Osteocyte (in vitro differentiated cells): ENCODE data around the gene DOCK1. TPM values are rescaled to one million over a fixed set of nuclear protein-coding genes. Genes with fewer than 3 reads are reported as not detected.

Source experiments
- DNase-seq: peaks from one replicate; pipeline ENCODE4 v3.0.0; 2021; ENCODE audit warnings: mixed read lengths; ENCODE audit not compliant: unreplicated experiment; ENCODE audit errors: extremely low spot score
- H3K27ac Mint-ChIP-seq: one replicate; pipeline ENCODE4 v1.8.0; 2021; ENCODE audit warnings: mild to moderate bottlenecking, mixed read lengths; ENCODE audit not compliant: unreplicated experiment
- H3K27me3 Mint-ChIP-seq: one replicate; pipeline ENCODE4 v1.8.0; 2021; ENCODE audit warnings: mixed read lengths; ENCODE audit not compliant: unreplicated experiment
- H3K36me3 Mint-ChIP-seq: one replicate; pipeline ENCODE4 v1.8.0; 2021; ENCODE audit warnings: mixed read lengths; ENCODE audit not compliant: unreplicated experiment
- H3K4me1 Mint-ChIP-seq: one replicate; pipeline ENCODE4 v1.8.0; 2021; ENCODE audit warnings: mixed read lengths; ENCODE audit not compliant: unreplicated experiment
- H3K4me3 Mint-ChIP-seq: one replicate; pipeline ENCODE4 v1.8.0; 2021; ENCODE audit warnings: mild to moderate bottlenecking, moderate library complexity, mixed read lengths; ENCODE audit not compliant: unreplicated experiment
- H3K9me3 Mint-ChIP-seq: one replicate; pipeline ENCODE4 v1.8.0; 2021; ENCODE audit warnings: mixed read lengths; ENCODE audit not compliant: unreplicated experiment
- total RNA-seq: library from RNA; stranded (reverse); gene quantifications from 2 replicates; pipeline ENCODE4 v1.2.1, GENCODE V29; 2021
- TF ChIP-seq, protein P1 (sequence below): fragments of 200-600 bp; sonication (generic); IDR thresholded peaks from 2 replicates; pipeline ENCODE4 v1.5.0; 2021; ENCODE audit warnings: antibody characterized with exemption, mild to moderate bottlenecking, moderate library complexity

DOCK1 gene
- total RNA-seq, 1 donor from 2014 or later: 66.3 TPM

- TF ChIP-seq, protein P1, sequence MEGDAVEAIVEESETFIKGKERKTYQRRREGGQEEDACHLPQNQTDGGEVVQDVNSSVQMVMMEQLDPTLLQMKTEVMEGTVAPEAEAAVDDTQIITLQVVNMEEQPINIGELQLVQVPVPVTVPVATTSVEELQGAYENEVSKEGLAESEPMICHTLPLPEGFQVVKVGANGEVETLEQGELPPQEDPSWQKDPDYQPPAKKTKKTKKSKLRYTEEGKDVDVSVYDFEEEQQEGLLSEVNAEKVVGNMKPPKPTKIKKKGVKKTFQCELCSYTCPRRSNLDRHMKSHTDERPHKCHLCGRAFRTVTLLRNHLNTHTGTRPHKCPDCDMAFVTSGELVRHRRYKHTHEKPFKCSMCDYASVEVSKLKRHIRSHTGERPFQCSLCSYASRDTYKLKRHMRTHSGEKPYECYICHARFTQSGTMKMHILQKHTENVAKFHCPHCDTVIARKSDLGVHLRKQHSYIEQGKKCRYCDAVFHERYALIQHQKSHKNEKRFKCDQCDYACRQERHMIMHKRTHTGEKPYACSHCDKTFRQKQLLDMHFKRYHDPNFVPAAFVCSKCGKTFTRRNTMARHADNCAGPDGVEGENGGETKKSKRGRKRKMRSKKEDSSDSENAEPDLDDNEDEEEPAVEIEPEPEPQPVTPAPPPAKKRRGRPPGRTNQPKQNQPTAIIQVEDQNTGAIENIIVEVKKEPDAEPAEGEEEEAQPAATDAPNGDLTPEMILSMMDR: no peak
- Mint-ChIP-seq H3K36me3 (peaks cover 12% of the 10 kb centered on the region), H3K27ac (no peak overlapping the region), H3K9me3 (peaks cover 8% of the 10 kb centered on the region), H3K4me3 (no peak overlapping the region), H3K4me1 (no peaks in the 10 kb centered on the region), H3K27me3 (no peaks in the 10 kb centered on the region)
- DNase-seq: no peak
Observed at GRCh38 chr10:127176649-127177048, 271.4 kb downstream of the DOCK1 start.

DNA sequence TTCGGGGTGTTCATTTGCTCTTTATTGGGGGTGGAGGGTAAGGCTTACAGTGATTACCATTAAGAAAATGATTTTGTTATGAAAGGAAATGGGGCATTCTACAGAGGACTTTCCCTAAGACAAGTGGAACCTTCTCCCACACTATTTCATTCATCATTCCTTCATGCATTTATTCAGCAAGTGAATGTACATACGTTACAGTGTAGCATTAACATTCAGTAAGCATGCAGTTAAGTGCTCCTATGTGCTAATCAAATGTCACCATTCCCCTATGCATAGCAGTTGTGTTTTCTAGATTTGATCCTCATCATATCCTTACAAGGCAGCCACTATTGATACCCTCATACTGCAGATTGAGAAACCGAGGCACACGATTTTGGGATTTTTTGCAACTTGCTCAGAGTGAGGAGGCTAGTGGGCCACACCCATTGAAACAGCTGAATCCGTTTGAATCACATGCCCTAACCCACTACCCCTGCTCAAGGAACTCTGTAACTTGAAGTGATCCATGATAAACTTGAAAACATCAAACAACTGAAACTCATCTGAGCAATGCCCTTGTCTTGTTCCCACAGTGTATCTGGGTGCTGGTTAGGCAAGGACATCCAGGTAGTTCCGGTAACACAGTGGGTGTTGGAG lies 274.5 kb downstream of the DOCK1 start:
- no peak for DNase-seq
- Mint-ChIP-seq H3K27ac (no peak overlapping the region), H3K36me3 (peaks cover 20% of the 10 kb centered on the region), H3K9me3 (peaks cover 11% of the 10 kb centered on the region), H3K27me3 (no peaks in the 10 kb centered on the region), H3K4me3 (no peak overlapping the region), H3K4me1 (no peaks in the 10 kb centered on the region)
- TF ChIP-seq, protein P1: no peak

DNA sequence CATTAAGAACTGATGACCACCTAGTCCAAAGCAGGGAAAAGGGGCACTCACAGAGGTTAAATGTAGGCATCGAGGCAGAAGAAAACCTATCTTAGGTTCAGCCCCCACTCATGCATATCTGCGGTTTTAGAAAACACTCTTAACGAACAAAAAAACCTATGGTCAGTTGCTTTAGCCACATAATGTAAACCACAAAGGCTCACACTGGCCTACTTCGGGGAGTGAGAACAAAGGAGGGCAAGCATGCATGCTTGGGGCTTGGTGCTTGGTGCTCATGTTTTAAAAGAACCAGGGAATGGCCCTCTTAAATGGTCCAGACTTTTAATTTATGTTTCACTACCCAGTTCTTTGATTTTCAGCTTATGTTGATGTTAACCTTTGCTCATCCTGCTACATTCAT lies 276.9 kb downstream of the DOCK1 start:
- H3K9me3 Mint-ChIP-seq: peaks cover 16% of the 10 kb centered on the region
- no peak overlapping the region for H3K27ac Mint-ChIP-seq
- TF ChIP-seq, protein P1: no peak
- no peak for DNase-seq
- no peak overlapping the region for H3K4me3 Mint-ChIP-seq
- H3K27me3 Mint-ChIP-seq: no peaks in the 10 kb centered on the region
- peaks cover 3% of the 10 kb centered on the region for H3K4me1 Mint-ChIP-seq
- H3K36me3 Mint-ChIP-seq: peaks cover 22% of the 10 kb centered on the region

- peaks cover 7% of the 10 kb centered on the region for H3K4me1 Mint-ChIP-seq
- H3K27me3 Mint-ChIP-seq: no peaks in the 10 kb centered on the region
- peaks cover 16% of the 10 kb centered on the region for H3K9me3 Mint-ChIP-seq
- TF ChIP-seq, protein P1: no peak
- H3K36me3 Mint-ChIP-seq: peaks cover 20% of the 10 kb centered on the region
- no peak overlapping the region for H3K27ac Mint-ChIP-seq
- DNase-seq: no peak
- H3K4me3 Mint-ChIP-seq: no peak overlapping the region
Observed at GRCh38 chr10:127184582-127184981, 279.4 kb downstream of the DOCK1 start.

- H3K4me3 Mint-ChIP-seq: no peak overlapping the region
- H3K36me3 Mint-ChIP-seq: peaks cover 21% of the 10 kb centered on the region
- TF ChIP-seq, protein P1: no peak
- peaks cover 7% of the 10 kb centered on the region for H3K4me1 Mint-ChIP-seq
- H3K27me3 Mint-ChIP-seq: no peaks in the 10 kb centered on the region
- H3K9me3 Mint-ChIP-seq: peaks cover 8% of the 10 kb centered on the region
- no peak overlapping the region for H3K27ac Mint-ChIP-seq
- no peak for DNase-seq
Observed at GRCh38 chr10:127186813-127187212, 281.6 kb downstream of the DOCK1 start.
